Cardiac fibroblast (primary cell): Measurements from ENCODE around the gene CLEC20A.

ENCODE experiments used
- DNase-seq, 2 donors: peaks; one replicate each; pipeline versions ENCODE4 v3.0.0 to v3.0.0-alpha.2; 2010; ENCODE audit warnings: low read depth in 2 of 2
- H3K4me3 ChIP-seq, 2 donors: replicated peaks in 1 of 2; 1 replicate in 1 of 2; 2 replicates in 1 of 2; pipeline ENCODE4 v1.5.1; 2011; ENCODE audit warnings: low read depth in 2 of 2, low read length in 2 of 2, mild to moderate bottlenecking in 2 of 2, moderate library complexity in 1 of 2
- TF ChIP-seq, protein P1 (sequence below): IDR thresholded peaks from one replicate; pipeline ENCODE4 v1.5.1; 2011; ENCODE audit warnings: low read depth, mild to moderate bottlenecking, low read length, inconsistent platforms

Gene CLEC20A

DNA sequence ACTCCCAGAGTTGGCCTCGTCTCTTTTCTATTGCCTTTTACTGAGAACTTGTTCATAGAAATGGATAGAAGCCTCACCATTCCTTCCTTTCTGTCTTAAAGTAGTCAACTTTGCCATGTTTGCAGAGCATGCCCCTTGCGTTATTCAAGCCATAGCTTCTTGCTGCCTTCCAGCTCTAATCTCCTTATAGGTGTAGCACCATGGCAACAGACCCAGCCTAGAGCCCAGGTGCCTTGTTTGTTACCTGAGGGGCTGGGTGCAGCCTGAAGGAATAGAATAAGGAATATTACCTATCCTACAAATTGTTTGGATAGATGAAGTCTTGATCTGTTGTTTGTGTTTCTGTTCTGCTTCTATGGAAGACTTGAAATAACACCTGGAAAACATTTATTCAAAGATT, 59.9 kb downstream of the CLEC20A start:
- TF ChIP-seq, protein P1, sequence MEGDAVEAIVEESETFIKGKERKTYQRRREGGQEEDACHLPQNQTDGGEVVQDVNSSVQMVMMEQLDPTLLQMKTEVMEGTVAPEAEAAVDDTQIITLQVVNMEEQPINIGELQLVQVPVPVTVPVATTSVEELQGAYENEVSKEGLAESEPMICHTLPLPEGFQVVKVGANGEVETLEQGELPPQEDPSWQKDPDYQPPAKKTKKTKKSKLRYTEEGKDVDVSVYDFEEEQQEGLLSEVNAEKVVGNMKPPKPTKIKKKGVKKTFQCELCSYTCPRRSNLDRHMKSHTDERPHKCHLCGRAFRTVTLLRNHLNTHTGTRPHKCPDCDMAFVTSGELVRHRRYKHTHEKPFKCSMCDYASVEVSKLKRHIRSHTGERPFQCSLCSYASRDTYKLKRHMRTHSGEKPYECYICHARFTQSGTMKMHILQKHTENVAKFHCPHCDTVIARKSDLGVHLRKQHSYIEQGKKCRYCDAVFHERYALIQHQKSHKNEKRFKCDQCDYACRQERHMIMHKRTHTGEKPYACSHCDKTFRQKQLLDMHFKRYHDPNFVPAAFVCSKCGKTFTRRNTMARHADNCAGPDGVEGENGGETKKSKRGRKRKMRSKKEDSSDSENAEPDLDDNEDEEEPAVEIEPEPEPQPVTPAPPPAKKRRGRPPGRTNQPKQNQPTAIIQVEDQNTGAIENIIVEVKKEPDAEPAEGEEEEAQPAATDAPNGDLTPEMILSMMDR = no peak
- DNase-seq = no peak
- no peak overlapping the region for H3K4me3 ChIP-seq

- no peak overlapping the region for H3K4me3 ChIP-seq
- no peak for DNase-seq
- TF ChIP-seq, protein P1 = no peak
Measured at GRCh38 chr1:178434899-178435435, 61.8 kb downstream of the CLEC20A start.

- no peak for DNase-seq
- no peak overlapping the region for H3K4me3 ChIP-seq
- TF ChIP-seq, protein P1 = no peak
Measured at GRCh38 chr1:178434360-178434759, 62.4 kb downstream of the CLEC20A start.
